Measurements from ENCODE around the gene ABCC1.

ABCC1 gene

DNA sequence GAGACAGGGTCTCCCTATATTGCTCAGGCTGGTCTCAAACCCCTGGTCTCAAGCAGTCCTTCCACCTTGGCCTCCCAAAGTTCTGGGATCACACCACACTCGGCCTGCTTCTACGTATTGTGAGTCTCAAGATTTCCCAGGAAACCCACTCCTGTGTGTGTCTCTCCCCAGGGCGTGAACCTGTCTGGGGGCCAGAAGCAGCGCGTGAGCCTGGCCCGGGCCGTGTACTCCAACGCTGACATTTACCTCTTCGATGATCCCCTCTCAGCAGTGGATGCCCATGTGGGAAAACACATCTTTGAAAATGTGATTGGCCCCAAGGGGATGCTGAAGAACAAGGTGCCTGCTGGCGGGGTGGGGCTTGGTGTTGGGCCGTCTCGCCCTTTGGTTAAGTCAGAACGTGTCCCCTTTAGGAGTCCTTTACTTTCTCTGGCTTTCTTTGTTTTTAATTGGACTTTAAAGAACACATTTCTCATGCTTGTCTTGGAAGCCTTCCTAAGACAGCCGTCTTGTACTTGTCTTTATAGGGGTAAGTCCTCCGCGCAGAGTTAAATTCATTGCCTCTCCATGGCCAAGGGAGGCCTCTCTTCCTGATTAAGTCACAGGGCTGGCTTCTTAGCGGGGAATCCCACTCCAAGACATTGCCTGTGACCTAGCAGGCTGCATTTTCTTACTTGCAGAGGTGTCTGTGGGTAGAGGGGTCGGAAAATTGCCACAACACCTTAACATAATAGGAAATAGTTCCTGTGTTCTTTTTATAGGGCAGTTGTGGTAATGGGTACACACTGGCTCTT is 137.4 kb downstream of the ABCC1 start:
- Histone ChIP-seq H4K20me1 (ENCODE audit: insufficient read depth, low read length) (no peaks in the 10 kb centered on the region), H3K4me2 (ENCODE audit: low read length) (no peak overlapping the region), H3K4me1 (ENCODE audit: insufficient read depth, low read length, severe bottlenecking) (no peaks in the 10 kb centered on the region), H3K9me3 (ENCODE audit: low read length) (no peaks in the 10 kb centered on the region), H2AFZ (ENCODE audit: low read length) (no peak overlapping the region), H3K9ac (ENCODE audit: low read length) (no peak overlapping the region), H3K27me3 (ENCODE audit: insufficient read depth, low read length) (no peaks in the 10 kb centered on the region), H3F3A (ENCODE audit: insufficient read depth, low read length) (no peaks in the 10 kb centered on the region), H3K9me2 (ENCODE audit: low read depth, low read length) (no peaks in the 10 kb centered on the region), H3K79me2 (ENCODE audit: insufficient read depth, low read length) (no peaks in the 10 kb centered on the region), H3K36me3 (ENCODE audit: insufficient read depth, low read length) (peaks cover 94% of the 10 kb centered on the region), H3K4me3 (ENCODE audit: low read depth, low read length, poor library complexity, severe bottlenecking) (no peak overlapping the region), H3K27ac (ENCODE audit: low read depth, low read length, poor library complexity, severe bottlenecking) (no peak overlapping the region)
- no peak for TF ChIP-seq EZH2 (IDR thresholded peaks at IDR 0.05; ENCODE audit: borderline replicate concordance, low read length)
- no peak for TF ChIP-seq CTCF (IDR thresholded peaks at IDR 0.05; ENCODE audit: low read length)

- H3K27me3 ChIP-seq (ENCODE audit: insufficient read depth, low read length): no peaks in the 10 kb centered on the region
- no peak overlapping the region for H2AFZ ChIP-seq (ENCODE audit: low read length)
- no peak overlapping the region for H3K9ac ChIP-seq (ENCODE audit: low read length)
- TF ChIP-seq EZH2 (IDR thresholded peaks at IDR 0.05; ENCODE audit: borderline replicate concordance, low read length): no peak
- no peak for TF ChIP-seq CTCF (IDR thresholded peaks at IDR 0.05; ENCODE audit: low read length)
- H3K9me2 ChIP-seq (ENCODE audit: low read depth, low read length): no peaks in the 10 kb centered on the region
- no peaks in the 10 kb centered on the region for H3K9me3 ChIP-seq (ENCODE audit: low read length)
- no peak overlapping the region for H3K4me3 ChIP-seq (ENCODE audit: low read depth, low read length, poor library complexity, severe bottlenecking)
- no peak overlapping the region for H3K27ac ChIP-seq (ENCODE audit: low read depth, low read length, poor library complexity, severe bottlenecking)
- no peak overlapping the region for H3K4me2 ChIP-seq (ENCODE audit: low read length)
- peaks cover 85% of the 10 kb centered on the region for H3K36me3 ChIP-seq (ENCODE audit: insufficient read depth, low read length)
- no peaks in the 10 kb centered on the region for H4K20me1 ChIP-seq (ENCODE audit: insufficient read depth, low read length)
- no peaks in the 10 kb centered on the region for H3F3A ChIP-seq (ENCODE audit: insufficient read depth, low read length)
- peaks cover 4% of the 10 kb centered on the region for H3K4me1 ChIP-seq (ENCODE audit: insufficient read depth, low read length, severe bottlenecking)
- no peaks in the 10 kb centered on the region for H3K79me2 ChIP-seq (ENCODE audit: insufficient read depth, low read length)
Measured at GRCh38 chr16:16090238-16090637, 140.8 kb downstream of the ABCC1 start.

- Histone ChIP-seq H3K27ac (ENCODE audit: low read depth, low read length, poor library complexity, severe bottlenecking) (peak overlapping the region; percentile 31), H3K9ac (ENCODE audit: low read length) (no peak overlapping the region), H3K4me1 (ENCODE audit: insufficient read depth, low read length, severe bottlenecking) (peaks cover 32% of the 10 kb centered on the region), H3K79me2 (ENCODE audit: insufficient read depth, low read length) (no peaks in the 10 kb centered on the region), H3K4me2 (ENCODE audit: low read length) (no peak overlapping the region), H4K20me1 (ENCODE audit: insufficient read depth, low read length) (no peaks in the 10 kb centered on the region), H3K4me3 (ENCODE audit: low read depth, low read length, poor library complexity, severe bottlenecking) (no peak overlapping the region), H3K9me3 (ENCODE audit: low read length) (no peaks in the 10 kb centered on the region), H3K36me3 (ENCODE audit: insufficient read depth, low read length) (peaks cover 63% of the 10 kb centered on the region), H3F3A (ENCODE audit: insufficient read depth, low read length) (no peaks in the 10 kb centered on the region), H2AFZ (ENCODE audit: low read length) (no peak overlapping the region), H3K9me2 (ENCODE audit: low read depth, low read length) (no peaks in the 10 kb centered on the region), H3K27me3 (ENCODE audit: insufficient read depth, low read length) (no peaks in the 10 kb centered on the region)
- TF ChIP-seq EZH2 (IDR thresholded peaks at IDR 0.05; ENCODE audit: borderline replicate concordance, low read length) (no peak), CTCF (IDR thresholded peaks at IDR 0.05; ENCODE audit: low read length) (no peak)
Measured at GRCh38 chr16:16092925-16093627, 143.7 kb downstream of the ABCC1 start.
